IMR-90 (cell line): Measurements from ENCODE around the gene NAA30.
"Not testable (repeated sequence)": the region's sequence is repeated elsewhere in the genome, so short reads cannot be mapped to it uniquely, and the experiment has no call there.

Source experiments
- RFX5 ChIP-seq: IDR thresholded peaks from 2 replicates; pipeline ENCODE4 v1.8.0; 2012; ENCODE audit warnings: low read depth, mild to moderate bottlenecking, low read length, moderate library complexity
- TF ChIP-seq, protein P1 (sequence below): conservative IDR thresholded peaks from 2 replicates; pipeline ENCODE4 v1.5.1; 2012; ENCODE audit warnings: mild to moderate bottlenecking, low read depth, low read length, improper control_type of control experiment

GRCh38 chr14:57370187-57370586 lies 20.2 kb upstream of the NAA30 start:
- TF ChIP-seq, protein P1, sequence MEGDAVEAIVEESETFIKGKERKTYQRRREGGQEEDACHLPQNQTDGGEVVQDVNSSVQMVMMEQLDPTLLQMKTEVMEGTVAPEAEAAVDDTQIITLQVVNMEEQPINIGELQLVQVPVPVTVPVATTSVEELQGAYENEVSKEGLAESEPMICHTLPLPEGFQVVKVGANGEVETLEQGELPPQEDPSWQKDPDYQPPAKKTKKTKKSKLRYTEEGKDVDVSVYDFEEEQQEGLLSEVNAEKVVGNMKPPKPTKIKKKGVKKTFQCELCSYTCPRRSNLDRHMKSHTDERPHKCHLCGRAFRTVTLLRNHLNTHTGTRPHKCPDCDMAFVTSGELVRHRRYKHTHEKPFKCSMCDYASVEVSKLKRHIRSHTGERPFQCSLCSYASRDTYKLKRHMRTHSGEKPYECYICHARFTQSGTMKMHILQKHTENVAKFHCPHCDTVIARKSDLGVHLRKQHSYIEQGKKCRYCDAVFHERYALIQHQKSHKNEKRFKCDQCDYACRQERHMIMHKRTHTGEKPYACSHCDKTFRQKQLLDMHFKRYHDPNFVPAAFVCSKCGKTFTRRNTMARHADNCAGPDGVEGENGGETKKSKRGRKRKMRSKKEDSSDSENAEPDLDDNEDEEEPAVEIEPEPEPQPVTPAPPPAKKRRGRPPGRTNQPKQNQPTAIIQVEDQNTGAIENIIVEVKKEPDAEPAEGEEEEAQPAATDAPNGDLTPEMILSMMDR = not testable (repeated sequence)
- TF ChIP-seq RFX5 = not testable (repeated sequence)
